K562 (cell line): Measurements from ENCODE around the gene OR52B6. TPM values are rescaled to one million over a fixed set of nuclear protein-coding genes. Genes with fewer than 3 reads are reported as not detected.

ENCODE experiments used
- ATAC-seq: fragments of 200-7000 bp; cut with Tn5 transposase; 3 replicates; pipeline ENCODE4 v1.9.1; 2020; ENCODE audit warnings: moderate library complexity
- BruUV-seq: library from RNA; stranded (reverse); fragments of 400-500 nt; replicated peaks from 2 replicates; lab custom pipeline; 2021; lab: Mats Ljungman, UMichigan
- CTCF ChIA-PET: fragments of 300-600 bp; formaldehyde crosslinking; extraction: SDS; loops from one replicate; lab custom pipeline; 2021; ENCODE audit warnings: low intra/inter-chr PET ratio; lab: Yijun Ruan, JAX
- POLR2A ChIA-PET: fragments of 300-600, 350-650 bp; sonication (Branson Sonifier 250); formaldehyde crosslinking; extraction: SDS; loops from one replicate; lab custom pipeline; 2021; ENCODE audit warnings: antibody characterized with exemption, inconsistent platforms; lab: Yijun Ruan, JAX
- DNase-seq, 4 experiments: peaks; one replicate each; pipeline versions ENCODE4 v3.0.0 to v3.0.0-alpha.2; 2011 to 2018; ENCODE audit warnings: low spot score in 3 of 4, mixed read lengths in 3 of 4; ENCODE audit errors: extremely low read depth in 1 of 4
- FAIRE-seq: peaks from 2 replicates; lab custom pipeline; 2011; peaks lifted over from hg19 to GRCh38; lab: Jason Lieb, UNC
- H2AFZ ChIP-seq: 2 replicates; pipeline ENCODE4 v1.6.0; 2011; ENCODE audit warnings: low read depth, low read length, control low read depth, inconsistent platforms
- H3K27ac ChIP-seq: fragments of 200-600 bp; 3 replicates; pipeline ENCODE4 v1.8.0; 2011; ENCODE audit warnings: low read depth, mild to moderate bottlenecking, control low read depth, inconsistent platforms, low read length, moderate library complexity, mixed read lengths; ENCODE audit errors: extremely low read depth
- H3K27me3 ChIP-seq, 2 experiments: fragments of 300-600 bp in 1 of 2; 2 replicates in 1 of 2; 3 replicates in 1 of 2; pipeline versions ENCODE4 v1.6.0 to v1.8.0; 2011; ENCODE audit warnings: inconsistent platforms in 2 of 2, low read length in 2 of 2, mild to moderate bottlenecking in 1 of 2, mixed read lengths in 1 of 2, moderate library complexity in 1 of 2; ENCODE audit not compliant: control insufficient read depth in 2 of 2, insufficient read depth in 2 of 2
- H3K36me3 ChIP-seq: fragments of 300-600 bp; 3 replicates; pipeline ENCODE4 v1.8.0; 2011; ENCODE audit warnings: mild to moderate bottlenecking, low read length, inconsistent platforms; ENCODE audit not compliant: control insufficient read depth, insufficient read depth
- H3K4me1 ChIP-seq, 2 experiments: fragments of 200-600 bp in 1 of 2; replicated peaks in 1 of 2; 2 replicates in 1 of 2; 3 replicates in 1 of 2; pipeline versions ENCODE4 v1.5.1 to v1.8.0; 2011; ENCODE audit warnings: inconsistent platforms in 2 of 2, low read length in 2 of 2, mild to moderate bottlenecking in 1 of 2, mixed read lengths in 1 of 2, moderate library complexity in 1 of 2; ENCODE audit not compliant: control insufficient read depth in 2 of 2, insufficient read depth in 2 of 2
- H3K4me2 ChIP-seq: 2 replicates; pipeline ENCODE4 v1.6.1; 2011; ENCODE audit warnings: low read length, control low read depth, inconsistent platforms, mixed read lengths; ENCODE audit not compliant: insufficient read depth
- H3K4me3 ChIP-seq: fragments of 200-600 bp; sonication (generic), shearing (Covaris generic); 2 replicates; pipeline ENCODE4 v1.5.1; 2016; ENCODE audit warnings: control low read depth, inconsistent platforms
- H3K79me2 ChIP-seq: fragments of 200-600 bp; 3 replicates; pipeline ENCODE4 v1.8.0; 2011; ENCODE audit warnings: low read length, inconsistent platforms; ENCODE audit not compliant: control insufficient read depth, insufficient read depth
- H3K9ac ChIP-seq, 2 experiments: 2 replicates each; pipeline versions ENCODE4 v1.6.0 to v1.6.1; 2011; ENCODE audit warnings: low read depth in 2 of 2, low read length in 2 of 2, control low read depth in 1 of 2, inconsistent platforms in 1 of 2, mild to moderate bottlenecking in 1 of 2, mixed read lengths in 1 of 2; ENCODE audit not compliant: insufficient read depth in 1 of 2
- H3K9me1 ChIP-seq: one replicate; pipeline ENCODE4 v1.6.0; 2011; ENCODE audit warnings: inconsistent platforms, mild to moderate bottlenecking, low read length, moderate library complexity; ENCODE audit not compliant: control insufficient read depth, insufficient read depth
- H3K9me3 ChIP-seq: replicated peaks from 2 replicates; pipeline ENCODE4 v1.5.1; 2011; ENCODE audit warnings: low read depth, low read length, inconsistent platforms; ENCODE audit not compliant: control insufficient read depth, insufficient read depth
- H4K20me1 ChIP-seq: replicated peaks from 2 replicates; pipeline ENCODE4 v1.6.1; 2011; ENCODE audit warnings: low read length, inconsistent platforms, mixed read lengths; ENCODE audit not compliant: control insufficient read depth, insufficient read depth
- CEBPB ChIP-seq: fragments of 450-650 bp; IDR thresholded peaks from 2 replicates; pipeline ENCODE4 v1.6.1; 2016; ENCODE audit warnings: missing genetic modification characterization, missing compliant biosample characterization
- ELF4 ChIP-seq: fragments of 450-650 bp; formaldehyde crosslinking; IDR thresholded peaks from 2 replicates; pipeline ENCODE4 v1.4.0; 2022; ENCODE audit warnings: missing genetic modification characterization
- PHF21A ChIP-seq: fragments of 450-650 bp; IDR thresholded peaks from 2 replicates; pipeline ENCODE4 v1.6.1; 2017; ENCODE audit warnings: low read depth, borderline replicate concordance
- TAF1 ChIP-seq: IDR thresholded peaks from 2 replicates; pipeline ENCODE4 v1.6.1; 2011; ENCODE audit warnings: mild to moderate bottlenecking, low read length, moderate library complexity; ENCODE audit not compliant: insufficient read depth, control insufficient read depth, severe bottlenecking; ENCODE audit errors: extremely low read depth
- ZNF717 ChIP-seq: fragments of 250-450 bp; sonication (Bioruptor Pico); IDR thresholded peaks from 2 replicates; pipeline ENCODE4 v1.5.0; 2021
- WGBS: fragments of 100-300 bp; shearing (Covaris generic); methylation state at CpG from one replicate; pipeline ENCODE4 v1.1.6; 2016; ENCODE audit warnings: low coverage, mixed read lengths; ENCODE audit not compliant: insufficient coverage; ENCODE audit errors: missing lambda C conversion rate; 5-methylcytosine and 5-hydroxymethylcytosine counted together
- in situ Hi-C: fragments of 300-500 bp; cut with MboI; formaldehyde crosslinking; loops from 4 replicates; pipeline ENCODE4 v1.15.0; 2018; ENCODE audit warnings: inconsistent platforms, mixed read lengths
- intact Hi-C: fragments of 100-400 bp; cut with micrococcal nuclease; formaldehyde crosslinking; loops from 2 replicates; pipeline ENCODE4 v1.14.2; 2022
- polyA plus RNA-seq, 8 experiments: library from polyadenylated mRNA; depleted of rRNA in 4 of 8; stranded (reverse) in 5 of 8; unstranded in 3 of 8; fragments of >200 nt; fragmentation: Nextera tagmentation in 2 of 8; fragmentation: Illumina TruSeq in 1 of 8; extraction: Ambion mirVana in 2 of 8; extraction: Trizol in 1 of 8; gene quantifications; 2 replicates each; pipeline versions ENCODE4 v1.2.1 to v1.2.3, GENCODE V29; 2011 to 2014; ENCODE audit warnings: inconsistent platforms in 1 of 8, missing spikeins in 1 of 8
- total RNA-seq, 7 experiments: library from RNA; depleted of rRNA in 6 of 7; stranded (reverse); fragments of >200 nt in 6 of 7; fragmentation: Illumina TruSeq in 2 of 7; extraction: Trizol in 2 of 7; gene quantifications; 2 replicates each; pipeline versions ENCODE4 v1.2.1 to v1.2.3, GENCODE V29; 2011 to 2021; ENCODE audit warnings: low replicate concordance in 1 of 7
- TF ChIP-seq, protein P1 (sequence below): fragments of 450-650 bp; IDR thresholded peaks from 2 replicates; pipeline ENCODE4 v1.6.1; 2018; ENCODE audit not compliant: partially characterized antibody

The OR52B6 gene
- total and polyA plus RNA-seq, 9 of the 15 experiments (the other 6 are each of a cell fraction or from before 2014, with no cell fraction given): not detected

DNA sequence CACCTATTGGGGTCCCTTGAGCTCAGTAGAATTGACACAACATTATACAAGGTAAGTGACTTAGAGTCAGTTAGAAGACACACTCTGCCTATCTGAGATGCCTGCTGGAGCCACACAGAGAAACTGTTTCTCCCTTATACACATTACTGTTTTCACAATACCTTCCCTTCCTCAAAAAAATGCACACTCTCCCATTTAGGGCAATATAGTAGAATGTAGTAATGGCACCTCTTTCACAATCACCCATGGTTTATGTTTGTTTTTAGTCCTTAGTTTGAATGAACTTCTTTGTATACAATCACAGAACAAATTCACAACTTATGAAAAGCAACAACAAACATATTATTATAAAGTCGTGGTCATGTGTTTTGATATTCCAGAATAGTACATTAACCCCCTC lies 46.6 kb upstream of the OR52B6 start:
- in situ Hi-C loops (no loop called here), intact Hi-C loops (no loop called here)
- Histone ChIP-seq H3K27me3 (no peaks in the 10 kb centered on the region), H3K36me3 (no peaks in the 10 kb centered on the region), H3K4me3 (no peak overlapping the region), H3K9me3 (0 out of 2 replicates have a peak, but pooled peaks cover 2% of the 10 kb centered on the region), H3K4me1 (peaks cover 0 to 37% of the 10 kb centered on the region in 2 experiments; a peak in 4 of 5 replicates), H3K9ac (no peak overlapping the region), H3K4me2 (0 out of 2 replicates have a peak overlapping the region, but pooled peaks have one; percentile 1), H3K9me1 (no peaks in the 10 kb centered on the region), H3K79me2 (no peaks in the 10 kb centered on the region), H4K20me1 (no peaks in the 10 kb centered on the region), H3K27ac (no peak overlapping the region; the same call in 2 of the 3 replicates), H2AFZ (peak overlapping the region; percentile 78)
- DNase-seq (peak in 1 of 4 experiments; percentile 23), ATAC-seq (peak; percentile 51), FAIRE-seq (no peak)
- ChIA-PET CTCF (no interaction called here), POLR2A (no interaction called here)
- peak; percentile 72 for TF ChIP-seq CEBPB (tag)
- TF ChIP-seq ELF4 (CRISPR knock-in tag): no peak
- TF ChIP-seq PHF21A: no peak
- no peak for TF ChIP-seq ZNF717 (CRISPR knock-in tag)
- no peak for TF ChIP-seq TAF1
- TF ChIP-seq, protein P1, sequence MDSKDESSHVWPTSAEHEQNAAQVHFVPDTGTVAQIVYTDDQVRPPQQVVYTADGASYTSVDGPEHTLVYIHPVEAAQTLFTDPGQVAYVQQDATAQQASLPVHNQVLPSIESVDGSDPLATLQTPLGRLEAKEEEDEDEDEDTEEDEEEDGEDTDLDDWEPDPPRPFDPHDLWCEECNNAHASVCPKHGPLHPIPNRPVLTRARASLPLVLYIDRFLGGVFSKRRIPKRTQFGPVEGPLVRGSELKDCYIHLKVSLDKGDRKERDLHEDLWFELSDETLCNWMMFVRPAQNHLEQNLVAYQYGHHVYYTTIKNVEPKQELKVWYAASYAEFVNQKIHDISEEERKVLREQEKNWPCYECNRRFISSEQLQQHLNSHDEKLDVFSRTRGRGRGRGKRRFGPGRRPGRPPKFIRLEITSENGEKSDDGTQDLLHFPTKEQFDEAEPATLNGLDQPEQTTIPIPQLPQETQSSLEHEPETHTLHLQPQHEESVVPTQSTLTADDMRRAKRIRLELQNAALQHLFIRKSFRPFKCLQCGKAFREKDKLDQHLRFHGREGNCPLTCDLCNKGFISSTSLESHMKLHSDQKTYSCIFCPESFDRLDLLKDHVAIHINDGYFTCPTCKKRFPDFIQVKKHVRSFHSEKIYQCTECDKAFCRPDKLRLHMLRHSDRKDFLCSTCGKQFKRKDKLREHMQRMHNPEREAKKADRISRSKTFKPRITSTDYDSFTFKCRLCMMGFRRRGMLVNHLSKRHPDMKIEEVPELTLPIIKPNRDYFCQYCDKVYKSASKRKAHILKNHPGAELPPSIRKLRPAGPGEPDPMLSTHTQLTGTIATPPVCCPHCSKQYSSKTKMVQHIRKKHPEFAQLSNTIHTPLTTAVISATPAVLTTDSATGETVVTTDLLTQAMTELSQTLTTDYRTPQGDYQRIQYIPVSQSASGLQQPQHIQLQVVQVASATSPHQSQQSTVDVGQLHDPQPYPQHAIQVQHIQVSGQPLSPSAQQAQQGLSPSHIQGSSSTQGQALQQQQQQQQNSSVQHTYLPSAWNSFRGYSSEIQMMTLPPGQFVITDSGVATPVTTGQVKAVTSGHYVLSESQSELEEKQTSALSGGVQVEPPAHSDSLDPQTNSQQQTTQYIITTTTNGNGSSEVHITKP: peak; percentile 25
- BruUV-seq: no TSS peak
- WGBS: 6% methylated on average over 1 of the region's 1 CpG
